Femur (tissue), 1 donor: ENCODE results near the gene PCDHGA1.
A peak's percentile ranks its signal among the peaks of the same experiment; 100 is the strongest.

Experiments
- DNase-seq: peaks from one replicate; pipeline ENCODE4 v3.0.0-alpha.2; 2017

Gene PCDHGA1

DNA sequence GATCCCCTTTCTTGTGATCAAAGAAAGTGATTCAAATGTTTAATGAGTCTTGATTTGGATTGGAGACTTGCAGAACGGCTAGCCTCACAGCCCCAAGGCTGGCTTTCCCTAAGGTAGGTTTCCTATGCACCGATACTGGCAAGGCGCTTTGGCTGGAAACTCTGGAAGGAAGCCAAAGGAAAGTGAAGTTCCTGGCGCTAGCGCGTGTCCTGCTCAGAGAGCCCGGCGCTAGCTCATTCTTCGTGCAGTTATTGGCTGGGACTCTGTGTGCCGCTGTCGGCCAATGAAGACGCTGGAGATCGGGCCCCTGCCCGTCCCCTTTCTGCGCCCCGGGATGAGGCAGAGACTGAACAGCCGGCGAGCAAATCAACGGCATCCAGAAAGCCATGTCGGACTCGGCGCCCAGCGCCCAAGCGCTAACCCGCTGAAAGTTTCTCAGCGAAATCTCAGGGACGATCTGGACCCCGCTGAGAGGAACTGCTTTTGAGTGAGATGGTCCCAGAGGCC lies 145.4 kb downstream of the PCDHGA1 start, which contains the start of gene PCDHGC3:
Gene PCDHGC3 (plus strand): TSS at position 342 of the 507 bp plus-strand sequence. CDS start 151 bp downstream, at position 493.
- peak; percentile 97 for DNase-seq

DNA sequence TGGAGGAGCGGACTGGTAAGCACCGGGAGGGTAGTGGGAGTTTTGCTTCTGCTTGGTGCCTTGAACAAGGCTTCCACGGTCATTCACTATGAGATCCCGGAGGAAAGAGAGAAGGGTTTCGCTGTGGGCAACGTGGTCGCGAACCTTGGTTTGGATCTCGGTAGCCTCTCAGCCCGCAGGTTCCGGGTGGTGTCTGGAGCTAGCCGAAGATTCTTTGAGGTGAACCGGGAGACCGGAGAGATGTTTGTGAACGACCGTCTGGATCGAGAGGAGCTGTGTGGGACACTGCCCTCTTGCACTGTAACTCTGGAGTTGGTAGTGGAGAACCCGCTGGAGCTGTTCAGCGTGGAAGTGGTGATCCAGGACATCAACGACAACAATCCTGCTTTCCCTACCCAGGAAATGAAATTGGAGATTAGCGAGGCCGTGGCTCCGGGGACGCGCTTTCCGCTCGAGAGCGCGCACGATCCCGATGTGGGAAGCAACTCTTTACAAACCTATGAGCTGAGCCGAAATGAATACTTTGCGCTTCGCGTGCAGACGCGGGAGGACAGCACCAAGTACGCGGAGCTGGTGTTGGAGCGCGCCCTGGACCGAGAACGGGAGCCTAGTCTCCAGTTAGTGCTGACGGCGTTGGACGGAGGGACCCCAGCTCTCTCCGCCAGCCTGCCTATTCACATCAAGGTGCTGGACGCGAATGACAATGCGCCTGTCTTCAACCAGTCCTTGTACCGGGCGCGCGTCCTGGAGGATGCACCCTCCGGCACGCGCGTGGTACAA lies 146.0 kb downstream of the PCDHGA1 start:
- peak; percentile 91 for DNase-seq

DNA sequence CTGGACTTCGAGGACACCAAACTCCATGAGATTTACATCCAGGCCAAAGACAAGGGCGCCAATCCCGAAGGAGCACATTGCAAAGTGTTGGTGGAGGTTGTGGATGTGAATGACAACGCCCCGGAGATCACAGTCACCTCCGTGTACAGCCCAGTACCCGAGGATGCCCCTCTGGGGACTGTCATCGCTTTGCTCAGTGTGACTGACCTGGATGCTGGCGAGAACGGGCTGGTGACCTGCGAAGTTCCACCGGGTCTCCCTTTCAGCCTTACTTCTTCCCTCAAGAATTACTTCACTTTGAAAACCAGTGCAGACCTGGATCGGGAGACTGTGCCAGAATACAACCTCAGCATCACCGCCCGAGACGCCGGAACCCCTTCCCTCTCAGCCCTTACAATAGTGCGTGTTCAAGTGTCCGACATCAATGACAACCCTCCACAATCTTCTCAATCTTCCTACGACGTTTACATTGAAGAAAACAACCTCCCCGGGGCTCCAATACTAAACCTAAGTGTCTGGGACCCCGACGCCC lies 146.8 kb downstream of the PCDHGA1 start:
- no peak for DNase-seq

DNA sequence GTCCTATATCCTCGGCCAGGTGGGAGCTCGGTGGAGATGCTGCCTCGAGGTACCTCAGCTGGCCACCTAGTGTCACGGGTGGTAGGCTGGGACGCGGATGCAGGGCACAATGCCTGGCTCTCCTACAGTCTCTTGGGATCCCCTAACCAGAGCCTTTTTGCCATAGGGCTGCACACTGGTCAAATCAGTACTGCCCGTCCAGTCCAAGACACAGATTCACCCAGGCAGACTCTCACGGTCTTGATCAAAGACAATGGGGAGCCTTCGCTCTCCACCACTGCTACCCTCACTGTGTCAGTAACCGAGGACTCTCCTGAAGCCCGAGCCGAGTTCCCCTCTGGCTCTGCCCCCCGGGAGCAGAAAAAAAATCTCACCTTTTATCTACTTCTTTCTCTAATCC lies 147.5 kb downstream of the PCDHGA1 start:
- DNase-seq = no peak

DNA sequence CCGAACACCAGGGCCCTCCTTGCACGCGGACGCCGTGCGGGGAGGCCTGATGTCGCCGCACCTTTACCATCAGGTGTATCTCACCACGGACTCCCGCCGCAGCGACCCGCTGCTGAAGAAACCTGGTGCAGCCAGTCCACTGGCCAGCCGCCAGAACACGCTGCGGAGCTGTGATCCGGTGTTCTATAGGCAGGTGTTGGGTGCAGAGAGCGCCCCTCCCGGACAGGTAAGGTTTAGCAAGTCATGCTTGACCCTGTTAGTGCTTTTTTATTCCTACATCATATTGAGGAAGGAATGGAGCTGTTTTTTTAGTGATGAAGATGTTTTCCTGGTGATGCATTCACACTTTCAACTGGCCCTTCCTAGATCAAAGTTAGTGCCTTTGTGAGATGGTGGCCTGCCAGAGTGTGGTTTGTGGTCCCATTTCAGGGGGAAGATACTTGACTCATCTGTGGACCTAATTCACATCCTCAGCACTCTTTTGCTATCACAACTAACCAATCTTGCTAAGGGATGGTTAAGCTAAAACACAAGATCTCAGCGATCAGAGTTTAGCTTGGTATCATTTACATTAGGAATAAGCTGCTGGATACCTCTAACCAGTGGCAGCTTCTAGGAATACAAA lies 148.1 kb downstream of the PCDHGA1 start:
- no peak for DNase-seq

DNA sequence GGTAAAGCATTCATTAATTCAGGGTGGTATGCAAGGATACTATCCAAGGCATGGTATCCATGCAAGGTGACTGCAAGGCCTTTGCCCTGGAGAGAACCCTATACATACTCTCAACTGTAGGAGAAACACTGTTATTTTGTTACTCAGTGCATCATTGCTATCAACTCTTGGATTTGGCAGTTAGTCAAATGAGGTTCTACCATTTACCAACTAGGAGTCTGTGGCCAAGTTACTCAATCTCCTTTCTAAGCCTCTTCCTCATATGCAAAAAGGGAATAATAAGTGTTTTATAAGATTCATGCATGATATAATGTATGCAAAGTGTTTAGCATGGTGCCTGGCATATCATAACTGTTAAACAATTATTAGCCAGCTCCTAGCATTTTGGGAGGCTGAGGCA lies 149.5 kb downstream of the PCDHGA1 start:
- DNase-seq = no peak

DNA sequence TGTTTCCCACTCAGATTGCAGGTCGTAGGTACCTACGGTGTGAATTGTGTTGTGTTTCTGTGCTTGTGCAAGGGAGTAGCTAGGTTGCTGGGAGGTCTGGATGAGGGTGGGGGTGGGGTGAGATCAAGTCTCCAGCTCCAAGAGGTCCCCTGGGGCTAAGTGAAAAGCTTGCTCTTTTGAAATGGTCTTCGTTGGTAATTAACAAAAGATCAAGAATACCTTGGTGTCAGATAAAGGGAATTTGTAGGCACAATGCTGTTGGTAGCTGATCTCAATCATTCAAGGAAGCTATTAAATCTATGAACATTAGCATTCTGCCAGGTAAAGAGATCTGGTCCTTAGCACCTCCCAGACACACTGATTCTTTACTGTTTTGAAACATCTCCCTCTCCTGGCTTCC lies 153.6 kb downstream of the PCDHGA1 start:
- DNase-seq = no peak

DNA sequence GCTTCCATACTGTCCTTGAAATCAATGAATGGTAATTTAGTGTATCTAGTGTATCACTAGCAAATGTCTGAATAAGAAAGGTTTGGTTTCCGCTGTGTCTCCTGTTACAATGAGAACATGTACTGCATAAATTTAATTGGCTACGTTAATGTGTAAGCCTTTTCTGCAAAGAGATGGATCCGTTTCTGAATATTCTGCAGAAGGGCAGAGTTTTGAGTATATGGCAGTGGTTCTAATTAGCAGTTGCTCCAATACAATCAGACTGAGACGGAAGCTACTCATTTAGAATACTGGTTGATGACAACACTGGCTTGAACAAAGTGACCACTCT lies 154.0 kb downstream of the PCDHGA1 start:
- no peak for DNase-seq

DNA sequence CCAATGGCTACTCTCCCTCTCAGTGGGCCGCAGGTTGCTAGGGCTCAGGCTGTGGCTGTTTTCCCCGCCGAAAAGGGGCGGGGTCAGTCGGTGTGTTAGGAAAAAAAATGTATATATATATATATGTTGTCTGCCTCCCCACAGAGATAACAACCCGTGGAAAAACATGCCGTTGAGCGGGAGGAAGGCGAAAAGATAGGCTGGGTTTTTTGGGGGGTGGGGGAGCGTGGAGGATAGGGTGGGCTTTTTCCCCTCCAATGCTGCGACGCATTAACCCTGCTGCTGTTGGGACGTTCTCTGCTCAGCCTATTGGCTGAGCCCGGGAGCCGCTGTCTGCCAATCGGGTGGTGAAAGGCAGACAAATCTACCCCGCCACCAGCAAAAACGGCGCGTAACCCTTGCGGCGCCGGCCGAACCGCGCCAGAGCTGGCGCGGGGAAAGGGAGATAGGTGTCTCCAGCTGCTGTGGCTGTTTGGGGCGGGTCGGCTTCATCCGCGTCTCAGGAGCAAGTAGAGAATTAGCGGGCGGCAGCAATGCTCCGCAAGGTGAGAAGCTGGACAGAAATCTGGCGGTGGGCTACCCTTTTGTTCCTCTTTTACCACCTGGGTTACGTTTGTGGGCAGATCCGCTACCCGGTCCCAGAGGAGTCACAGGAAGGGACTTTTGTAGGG lies 154.5 kb downstream of the PCDHGA1 start, which contains the start of gene PCDHGC4:
Gene PCDHGC4 (plus strand): TSS at position 390 of the 671 bp plus-strand sequence. CDS start 144 bp downstream, at position 534.
- peak; percentile 59 for DNase-seq

DNA sequence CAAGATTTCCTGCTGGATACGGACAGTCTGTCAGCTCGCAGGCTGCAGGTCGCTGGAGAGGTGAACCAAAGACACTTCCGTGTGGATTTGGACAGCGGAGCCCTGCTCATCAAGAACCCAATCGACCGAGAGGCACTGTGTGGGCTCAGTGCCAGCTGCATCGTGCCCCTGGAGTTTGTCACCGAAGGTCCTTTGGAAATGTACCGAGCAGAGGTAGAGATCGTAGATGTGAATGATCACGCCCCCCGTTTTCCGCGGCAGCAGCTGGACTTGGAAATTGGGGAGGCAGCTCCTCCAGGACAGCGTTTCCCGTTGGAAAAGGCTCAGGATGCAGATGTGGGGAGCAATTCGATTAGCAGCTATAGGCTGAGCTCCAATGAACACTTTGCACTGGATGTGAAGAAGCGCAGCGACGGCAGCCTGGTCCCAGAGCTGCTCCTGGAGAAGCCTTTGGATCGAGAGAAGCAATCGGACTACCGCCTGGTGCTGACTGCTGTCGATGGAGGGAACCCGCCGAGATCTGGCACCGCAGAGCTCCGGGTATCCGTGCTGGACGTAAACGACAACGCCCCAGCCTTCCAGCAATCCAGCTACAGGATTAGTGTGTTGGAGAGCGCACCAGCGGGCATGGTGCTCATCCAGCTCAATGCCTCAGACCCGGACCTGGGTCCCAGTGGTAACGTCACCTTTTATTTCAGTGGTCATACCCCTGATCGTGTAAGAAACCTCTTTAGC lies 155.2 kb downstream of the PCDHGA1 start:
- no peak for DNase-seq

DNA sequence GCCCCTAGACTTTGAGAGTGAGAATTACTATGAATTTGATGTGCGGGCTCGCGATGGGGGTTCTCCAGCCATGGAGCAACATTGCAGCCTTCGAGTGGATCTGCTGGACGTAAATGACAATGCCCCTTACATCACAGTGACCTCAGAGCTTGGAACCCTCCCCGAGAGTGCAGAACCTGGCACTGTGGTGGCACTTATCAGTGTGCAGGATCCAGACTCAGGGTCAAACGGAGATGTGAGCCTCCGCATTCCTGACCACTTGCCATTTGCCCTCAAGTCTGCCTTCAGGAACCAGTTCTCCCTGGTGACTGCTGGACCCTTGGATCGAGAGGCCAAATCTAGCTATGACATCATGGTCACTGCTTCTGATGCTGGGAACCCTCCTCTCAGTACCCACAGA lies 155.8 kb downstream of the PCDHGA1 start:
- no peak for DNase-seq

DNA sequence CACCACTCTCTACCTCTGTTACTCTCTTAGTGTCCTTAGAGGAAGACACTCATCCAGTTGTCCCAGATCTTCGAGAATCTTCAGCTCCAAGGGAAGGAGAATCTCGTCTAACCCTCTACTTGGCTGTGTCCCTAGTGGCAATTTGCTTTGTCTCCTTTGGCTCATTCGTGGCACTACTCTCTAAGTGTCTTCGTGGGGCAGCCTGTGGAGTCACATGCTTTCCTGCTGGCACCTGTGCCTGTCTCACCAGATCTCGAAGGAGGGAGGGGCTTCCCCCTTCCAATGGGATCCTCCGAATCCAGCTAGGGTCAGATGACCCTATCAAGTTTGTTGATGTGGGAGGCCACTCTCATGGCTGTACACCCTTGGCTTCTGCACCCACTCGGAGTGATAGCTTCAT lies 156.8 kb downstream of the PCDHGA1 start:
- no peak for DNase-seq

DNA sequence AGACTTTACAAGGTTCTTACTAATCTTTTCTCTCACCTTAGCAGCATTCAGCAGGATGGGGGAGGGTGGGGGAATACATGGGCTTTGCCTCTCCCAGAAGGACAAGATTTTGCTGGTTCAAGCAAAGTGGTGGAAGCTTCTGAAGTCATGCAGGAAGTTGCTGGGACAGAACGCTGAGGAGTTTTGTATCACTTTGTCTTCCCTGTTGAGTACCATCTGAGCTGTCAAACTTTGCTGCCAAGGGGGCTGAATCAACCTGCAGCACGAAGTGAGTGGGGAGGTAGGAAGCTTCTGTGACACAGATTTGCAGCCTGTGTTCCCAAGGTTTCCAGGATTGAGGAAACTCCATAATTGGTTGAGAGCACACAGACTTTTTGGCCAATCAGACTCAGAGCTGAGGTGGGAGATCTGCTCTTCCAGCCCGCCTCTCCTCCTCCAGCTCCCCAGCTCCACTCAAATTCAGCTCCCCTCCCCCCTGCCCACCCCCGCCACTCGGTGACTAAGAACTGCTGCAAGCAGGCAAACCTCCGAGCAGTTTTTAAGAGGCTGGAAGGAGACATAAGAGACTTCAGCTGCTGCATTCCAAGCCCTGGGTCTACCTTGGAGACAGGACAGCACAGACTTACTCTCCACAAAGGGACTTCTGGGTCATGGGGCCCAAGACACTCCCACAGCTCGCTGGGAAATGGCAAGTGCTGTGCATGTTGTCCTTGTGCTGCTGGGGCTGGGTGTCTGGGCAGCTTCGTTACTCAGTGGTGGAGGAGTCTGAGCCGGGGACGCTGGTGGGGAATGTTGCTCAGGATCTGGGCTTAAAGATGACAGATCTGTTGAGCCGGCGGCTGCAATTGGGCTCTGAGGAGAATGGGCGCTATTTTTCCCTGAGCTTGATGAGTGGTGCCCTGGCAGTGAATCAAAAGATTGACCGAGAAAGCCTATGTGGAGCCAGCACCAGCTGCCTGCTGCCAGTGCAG lies 158.6 kb downstream of the PCDHGA1 start, which contains the start of gene PCDHGC5:
Gene PCDHGC5 (plus strand): TSS at position 491 of the 971 bp plus-strand sequence. CDS start 160 bp downstream, at position 651.
- DNase-seq = no peak

DNA sequence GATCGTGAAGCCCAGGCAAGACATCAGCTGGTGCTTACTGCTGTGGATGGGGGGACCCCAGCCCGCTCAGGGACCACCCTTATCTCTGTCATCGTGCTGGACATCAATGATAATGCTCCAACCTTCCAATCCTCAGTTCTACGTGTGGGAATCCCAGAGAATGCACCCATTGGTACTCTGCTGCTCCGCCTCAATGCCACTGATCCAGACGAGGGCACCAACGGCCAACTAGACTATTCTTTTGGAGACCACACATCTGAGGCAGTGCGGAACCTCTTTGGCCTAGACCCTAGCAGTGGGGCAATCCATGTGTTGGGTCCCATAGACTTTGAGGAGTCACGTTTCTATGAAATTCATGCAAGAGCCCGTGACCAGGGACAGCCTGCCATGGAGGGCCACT lies 159.5 kb downstream of the PCDHGA1 start:
- no peak for DNase-seq

DNA sequence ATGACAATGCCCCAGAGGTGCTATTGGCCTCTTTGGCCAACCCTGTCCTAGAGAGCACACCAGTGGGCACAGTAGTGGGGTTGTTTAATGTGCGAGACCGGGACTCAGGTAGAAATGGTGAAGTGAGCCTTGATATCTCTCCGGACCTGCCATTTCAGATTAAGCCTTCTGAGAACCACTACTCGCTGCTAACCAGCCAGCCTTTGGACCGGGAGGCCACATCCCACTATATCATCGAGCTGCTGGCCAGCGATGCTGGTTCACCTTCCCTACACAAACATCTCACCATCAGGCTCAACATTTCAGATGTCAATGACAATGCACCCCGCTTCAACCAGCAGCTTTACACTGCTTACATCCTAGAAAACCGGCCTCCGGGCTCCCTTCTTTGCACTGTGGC lies 160.0 kb downstream of the PCDHGA1 start:
- no peak for DNase-seq

DNA sequence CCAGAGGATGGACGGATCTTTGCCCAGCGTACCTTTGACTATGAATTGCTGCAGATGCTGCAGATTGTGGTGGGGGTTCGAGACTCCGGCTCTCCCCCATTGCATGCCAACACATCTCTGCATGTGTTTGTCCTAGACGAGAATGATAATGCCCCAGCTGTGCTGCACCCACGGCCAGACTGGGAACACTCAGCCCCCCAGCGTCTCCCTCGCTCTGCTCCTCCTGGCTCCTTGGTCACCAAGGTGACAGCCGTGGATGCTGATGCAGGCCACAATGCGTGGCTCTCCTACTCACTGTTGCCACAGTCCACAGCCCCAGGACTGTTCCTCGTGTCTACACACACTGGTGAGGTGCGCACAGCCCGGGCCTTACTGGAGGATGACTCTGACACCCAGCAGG lies 160.5 kb downstream of the PCDHGA1 start:
- DNase-seq = no peak

DNA sequence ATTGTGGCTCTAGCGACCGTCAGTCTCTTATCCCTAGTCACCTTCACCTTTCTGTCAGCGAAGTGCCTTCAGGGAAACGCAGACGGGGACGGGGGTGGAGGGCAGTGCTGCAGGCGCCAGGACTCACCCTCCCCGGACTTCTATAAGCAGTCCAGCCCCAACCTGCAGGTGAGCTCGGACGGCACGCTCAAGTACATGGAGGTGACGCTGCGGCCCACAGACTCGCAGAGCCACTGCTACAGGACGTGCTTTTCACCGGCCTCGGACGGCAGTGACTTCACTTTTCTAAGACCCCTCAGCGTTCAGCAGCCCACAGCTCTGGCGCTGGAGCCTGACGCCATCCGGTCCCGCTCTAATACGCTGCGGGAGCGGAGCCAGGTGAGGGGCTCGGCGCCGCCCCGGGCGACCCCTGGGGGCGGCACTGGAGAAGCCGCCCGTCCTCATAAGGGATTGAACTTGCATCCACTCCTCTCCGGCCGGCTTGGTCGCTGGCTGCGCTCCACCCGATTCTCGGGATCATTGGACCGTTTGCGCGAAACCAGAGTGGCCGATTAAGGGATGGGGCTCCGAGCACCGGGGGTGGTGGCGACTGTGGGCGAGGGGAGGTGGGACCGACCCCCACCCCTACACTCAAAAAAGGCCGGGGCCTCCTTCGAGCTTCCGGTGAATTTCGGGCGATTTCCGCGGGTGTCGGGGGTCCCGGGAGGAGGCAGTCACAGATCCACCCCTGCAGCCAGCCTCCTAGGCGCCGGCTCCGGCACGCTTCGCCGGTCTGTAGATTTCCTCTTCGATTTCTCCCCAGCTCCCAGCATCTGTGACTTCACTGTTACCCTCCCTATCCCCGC lies 161.2 kb downstream of the PCDHGA1 start:
- no peak for DNase-seq

DNA sequence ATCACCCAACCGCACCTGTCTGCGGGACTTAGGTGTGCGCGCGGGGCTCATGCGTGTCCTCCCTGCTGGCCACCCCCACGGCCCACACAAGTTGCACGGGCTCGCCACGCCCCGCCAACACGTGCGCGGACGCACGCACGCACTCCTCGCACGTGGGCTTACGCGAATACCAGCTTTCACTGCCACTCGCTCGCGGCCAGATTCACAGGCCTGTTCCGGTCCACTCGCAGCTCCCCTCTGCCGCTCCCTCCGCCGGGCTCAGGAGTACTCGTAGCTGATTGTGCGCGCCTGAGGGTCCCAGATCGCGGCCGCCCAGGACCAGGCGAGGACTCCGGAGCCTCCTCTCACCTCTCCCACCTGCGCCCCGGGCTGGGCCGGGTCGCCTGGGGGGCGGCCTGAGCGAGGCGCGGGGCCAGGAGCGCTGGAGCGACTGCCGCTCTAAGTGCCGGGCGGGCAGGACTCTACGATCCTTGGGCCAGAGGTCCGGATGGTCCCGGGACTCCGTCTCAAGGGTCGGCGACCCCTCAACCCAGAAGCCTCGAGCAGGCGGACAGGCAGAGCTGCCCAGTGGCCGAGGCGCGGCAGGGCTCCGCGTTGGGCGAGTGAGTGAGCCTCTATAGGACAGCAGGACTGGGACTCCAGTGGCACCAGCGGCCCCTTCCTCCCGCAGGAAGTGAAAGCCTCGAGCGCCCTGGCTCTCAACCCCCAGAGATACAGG lies 162.0 kb downstream of the PCDHGA1 start:
- peak; percentile 21 for DNase-seq
